HEK293T (cell line): Measurements from ENCODE around the gene EPB41L4B.

Experiments
- BHLHE40 ChIP-seq: fragments of 450-650 bp; IDR thresholded peaks from 2 replicates; pipeline ENCODE4 v1.6.1; 2016; ENCODE audit warnings: mild to moderate bottlenecking, moderate library complexity, borderline replicate concordance
- ELF4 ChIP-seq: fragments of 450-650 bp; IDR thresholded peaks from 2 replicates; pipeline ENCODE4 v1.6.1; 2017; ENCODE audit warnings: antibody characterized with exemption
- SP1 ChIP-seq: fragments of 450-650 bp; IDR thresholded peaks from 2 replicates; pipeline ENCODE4 v1.6.1; 2017

DNA sequence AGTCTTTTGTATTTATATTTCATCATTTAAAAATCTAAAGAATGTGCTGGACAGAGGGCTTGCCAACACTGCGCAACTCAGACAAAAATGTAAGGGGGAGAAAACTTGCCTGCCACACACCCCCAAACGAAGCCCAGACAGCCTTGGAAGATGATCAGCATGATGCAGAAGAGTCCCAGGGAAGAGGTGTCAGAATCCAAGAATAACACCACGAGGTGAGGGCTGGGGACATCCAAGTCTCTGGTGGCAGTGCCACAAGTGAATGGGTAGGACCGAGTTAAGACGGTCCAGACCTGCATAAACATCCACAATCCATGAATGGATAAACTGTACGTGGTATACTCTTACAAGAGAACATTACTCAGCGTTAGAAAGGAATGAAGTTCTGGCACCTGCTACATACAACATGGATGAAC is 10.4 kb downstream of the EPB41L4B start:
- TF ChIP-seq ELF4, result no peak
- no peak for TF ChIP-seq BHLHE40
- no peak for TF ChIP-seq SP1
